MCF 10A (cell line): ENCODE results near the gene SLC41A3. TPM values are rescaled to one million over a fixed set of nuclear protein-coding genes. Genes with fewer than 3 reads are reported as not detected.

Experiments
- BruUV-seq: library from RNA; stranded (reverse); fragments of 400-500 nt; replicated peaks from 2 replicates; lab custom pipeline; 2021; lab: Mats Ljungman, UMichigan
- CTCF ChIA-PET: fragments of 300-600 bp; sonication (Branson Sonifier 250); formaldehyde crosslinking; extraction: SDS; loops from one replicate; lab custom pipeline; 2021; ENCODE audit warnings: antibody characterized with exemption, inconsistent platforms; lab: Yijun Ruan, JAX
- POLR2A ChIA-PET: fragments of 300-600, 350-650 bp; sonication (Branson Sonifier 250); formaldehyde crosslinking; extraction: SDS; loops from one replicate; lab custom pipeline; 2020; ENCODE audit warnings: antibody characterized with exemption, inconsistent platforms; lab: Yijun Ruan, JAX
- DNase-seq: peaks from one replicate; pipeline ENCODE4 v3.0.0-alpha.2; 2018; ENCODE audit not compliant: unreplicated experiment
- H3K27ac Mint-ChIP-seq: one replicate; pipeline ENCODE4 v1.8.0; 2022; ENCODE audit warnings: mild to moderate bottlenecking, low read depth, mixed read lengths; ENCODE audit not compliant: unreplicated experiment
- H3K27me3 Mint-ChIP-seq: one replicate; pipeline ENCODE4 v1.8.0; 2022; ENCODE audit warnings: mixed read lengths; ENCODE audit not compliant: insufficient read depth, unreplicated experiment
- H3K36me3 Mint-ChIP-seq: one replicate; pipeline ENCODE4 v1.8.0; 2022; ENCODE audit warnings: mild to moderate bottlenecking, moderate library complexity, mixed read lengths; ENCODE audit not compliant: insufficient read depth, unreplicated experiment
- H3K4me1 Mint-ChIP-seq: one replicate; pipeline ENCODE4 v1.8.0; 2022; ENCODE audit warnings: mixed read lengths; ENCODE audit not compliant: insufficient read depth, unreplicated experiment
- H3K4me3 Mint-ChIP-seq: one replicate; pipeline ENCODE4 v1.8.0; 2022; ENCODE audit warnings: mild to moderate bottlenecking, moderate library complexity, mixed read lengths; ENCODE audit not compliant: unreplicated experiment
- H3K9me3 Mint-ChIP-seq: one replicate; pipeline ENCODE4 v1.8.0; 2022; ENCODE audit warnings: mixed read lengths; ENCODE audit not compliant: unreplicated experiment
- intact Hi-C: fragments of 100-400 bp; cut with micrococcal nuclease; formaldehyde crosslinking; loops from 2 replicates; pipeline ENCODE4 v1.14.1; 2022
- total RNA-seq: library from RNA; stranded (reverse); gene quantifications from 2 replicates; pipeline ENCODE4 v1.2.3, GENCODE V29; 2022
- TF ChIP-seq, protein P1 (sequence below): fragments of 200-600 bp; IDR thresholded peaks from one replicate; pipeline ENCODE4 v1.8.0; 2022; ENCODE audit warnings: antibody characterized with exemption, mild to moderate bottlenecking; ENCODE audit not compliant: unreplicated experiment

SLC41A3 gene
- total RNA-seq, 1 experiment from 2014 or later = 43.2 TPM

DNA sequence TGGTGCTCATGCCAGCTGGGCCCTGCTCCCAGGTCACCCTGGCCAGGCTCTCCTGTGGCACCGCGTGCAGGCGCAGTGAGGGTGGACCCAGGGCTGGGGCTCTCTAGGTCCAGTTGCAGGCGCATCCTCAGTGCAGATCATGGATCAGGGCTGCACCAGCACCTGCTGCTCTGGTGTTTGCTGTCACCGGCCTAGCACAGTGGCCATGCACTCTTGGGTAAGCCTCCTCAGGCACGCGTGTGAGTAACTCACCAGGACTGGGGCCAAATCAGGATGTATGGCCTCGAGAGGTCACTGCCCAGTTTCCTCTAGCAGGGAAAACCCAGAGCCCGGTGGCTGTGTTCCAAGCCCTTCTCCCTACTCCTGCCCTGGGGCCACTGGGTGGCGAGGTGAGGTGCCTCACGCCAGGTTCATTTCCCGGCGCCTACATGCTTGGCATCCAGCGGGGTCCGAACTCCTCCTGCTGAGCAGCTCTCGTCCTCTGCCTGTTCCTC is 45.5 kb upstream of the SLC41A3 start:
- ChIA-PET CTCF (interaction anchor here (0.6 to 2.3 kb wide), 2 partner anchors 259 to 1419 kb away, joined by 3 to 12 read pairs; no protein-coding TSS in a partner anchor), POLR2A (interaction anchor here (1.2 kb wide), 1 partner anchor 8 kb away, joined by 4 read pairs; no protein-coding TSS in a partner anchor)
- Mint-ChIP-seq H3K9me3 (no peaks in the 10 kb centered on the region), H3K27me3 (peaks cover 22% of the 10 kb centered on the region), H3K27ac (no peak overlapping the region), H3K36me3 (no peaks in the 10 kb centered on the region), H3K4me3 (peak overlapping the region; percentile 28), H3K4me1 (peaks cover 11% of the 10 kb centered on the region)
- TF ChIP-seq, protein P1, sequence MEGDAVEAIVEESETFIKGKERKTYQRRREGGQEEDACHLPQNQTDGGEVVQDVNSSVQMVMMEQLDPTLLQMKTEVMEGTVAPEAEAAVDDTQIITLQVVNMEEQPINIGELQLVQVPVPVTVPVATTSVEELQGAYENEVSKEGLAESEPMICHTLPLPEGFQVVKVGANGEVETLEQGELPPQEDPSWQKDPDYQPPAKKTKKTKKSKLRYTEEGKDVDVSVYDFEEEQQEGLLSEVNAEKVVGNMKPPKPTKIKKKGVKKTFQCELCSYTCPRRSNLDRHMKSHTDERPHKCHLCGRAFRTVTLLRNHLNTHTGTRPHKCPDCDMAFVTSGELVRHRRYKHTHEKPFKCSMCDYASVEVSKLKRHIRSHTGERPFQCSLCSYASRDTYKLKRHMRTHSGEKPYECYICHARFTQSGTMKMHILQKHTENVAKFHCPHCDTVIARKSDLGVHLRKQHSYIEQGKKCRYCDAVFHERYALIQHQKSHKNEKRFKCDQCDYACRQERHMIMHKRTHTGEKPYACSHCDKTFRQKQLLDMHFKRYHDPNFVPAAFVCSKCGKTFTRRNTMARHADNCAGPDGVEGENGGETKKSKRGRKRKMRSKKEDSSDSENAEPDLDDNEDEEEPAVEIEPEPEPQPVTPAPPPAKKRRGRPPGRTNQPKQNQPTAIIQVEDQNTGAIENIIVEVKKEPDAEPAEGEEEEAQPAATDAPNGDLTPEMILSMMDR = no peak
- intact Hi-C loops = loop anchor here (2.0 kb wide), 1 partner anchor 199 kb away; no protein-coding TSS in a partner anchor
- no TSS peak for BruUV-seq
- peak; percentile 95 for DNase-seq

DNA sequence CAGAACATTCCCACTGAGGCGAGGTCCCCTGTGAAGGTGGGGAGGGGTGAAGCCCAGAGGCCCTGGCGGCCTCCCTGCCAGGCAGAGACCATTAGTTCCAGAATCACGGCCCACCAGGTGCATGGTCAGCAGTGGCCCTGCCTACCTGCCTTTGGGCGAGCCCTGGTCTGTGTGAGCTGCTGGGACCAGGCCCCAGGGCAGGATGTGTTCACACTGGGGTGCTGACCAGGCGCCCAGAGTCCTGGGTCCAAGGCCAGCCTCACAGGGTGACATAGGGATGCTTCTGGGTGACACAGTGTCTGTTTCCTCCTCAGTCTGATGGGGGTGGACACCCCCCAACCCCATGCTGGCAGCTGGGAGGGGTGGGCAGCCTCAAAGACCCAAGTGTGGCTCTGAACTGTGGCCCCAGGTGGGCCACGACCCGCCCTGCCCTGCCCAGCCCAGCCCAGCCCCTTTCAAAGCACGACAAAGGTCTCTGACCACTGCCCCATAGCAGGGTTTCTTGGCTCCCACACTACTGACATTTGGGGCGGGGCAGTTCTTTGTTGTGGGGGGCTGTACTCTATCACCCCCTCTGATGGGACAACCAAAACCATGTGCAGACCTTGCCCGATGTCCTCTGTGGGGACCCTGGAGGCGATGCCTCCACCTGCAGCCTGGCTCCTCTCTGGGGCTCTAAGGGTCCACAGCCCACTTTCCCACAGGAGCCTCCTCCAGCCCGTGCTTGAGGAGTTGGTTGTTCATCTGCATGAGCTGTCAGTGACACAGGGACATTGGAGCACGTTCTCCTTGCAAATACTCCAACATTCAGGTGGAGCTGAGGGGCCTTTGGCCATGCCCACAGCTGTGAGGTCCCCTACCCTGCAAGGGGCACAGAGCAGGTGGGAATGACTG is 44.8 kb upstream of the SLC41A3 start:
- intact Hi-C loops = loop anchor here (2.0 kb wide), 1 partner anchor 198 kb away; no protein-coding TSS in a partner anchor
- POLR2A ChIA-PET = interaction anchor here (1.2 kb wide), 1 partner anchor 7 kb away, joined by 4 read pairs; no protein-coding TSS in a partner anchor
- DNase-seq = no peak
- H3K4me3 Mint-ChIP-seq = no peak overlapping the region
- CTCF ChIA-PET = interaction anchor here (0.6 kb wide), 1 partner anchor 15 kb away, joined by 3 read pairs; no protein-coding TSS in a partner anchor
- no peaks in the 10 kb centered on the region for H3K36me3 Mint-ChIP-seq
- TF ChIP-seq, protein P1 = no peak
- no TSS peak for BruUV-seq
- peaks cover 22% of the 10 kb centered on the region for H3K27me3 Mint-ChIP-seq
- H3K27ac Mint-ChIP-seq = no peak overlapping the region
- H3K9me3 Mint-ChIP-seq = no peaks in the 10 kb centered on the region
- peaks cover 11% of the 10 kb centered on the region for H3K4me1 Mint-ChIP-seq

DNA sequence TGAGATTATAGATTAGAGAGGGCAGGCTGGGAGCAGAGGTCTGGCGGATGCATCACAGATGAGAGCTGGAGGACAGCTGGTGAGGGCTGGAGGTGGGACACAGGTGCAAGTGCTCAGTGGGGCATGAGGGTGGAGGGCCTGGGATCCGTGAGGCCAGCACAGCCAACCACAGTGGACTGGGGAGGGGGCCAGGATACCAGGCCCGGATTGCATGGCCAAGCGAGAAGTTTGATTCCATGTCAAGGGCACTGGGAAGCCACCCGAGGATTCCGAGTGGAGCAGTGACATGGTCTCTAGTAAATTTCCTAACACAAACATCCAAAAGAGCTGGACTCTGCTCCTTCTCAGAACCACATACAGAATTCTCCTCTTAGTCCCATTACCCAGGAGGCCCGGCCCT is 44.0 kb upstream of the SLC41A3 start:
- no TSS peak for BruUV-seq
- H3K9me3 Mint-ChIP-seq = no peaks in the 10 kb centered on the region
- intact Hi-C loops = loop anchor here (2.0 kb wide), 1 partner anchor 197 kb away; no protein-coding TSS in a partner anchor
- H3K4me3 Mint-ChIP-seq = no peak overlapping the region
- POLR2A ChIA-PET = interaction anchor here (0.5 kb wide), 1 partner anchor 799 kb away, joined by 4 read pairs; no protein-coding TSS in a partner anchor
- H3K27me3 Mint-ChIP-seq = peaks cover 21% of the 10 kb centered on the region
- DNase-seq = no peak
- H3K36me3 Mint-ChIP-seq = no peaks in the 10 kb centered on the region
- TF ChIP-seq, protein P1 = no peak
- CTCF ChIA-PET = no interaction called here
- H3K4me1 Mint-ChIP-seq = peaks cover 11% of the 10 kb centered on the region
- H3K27ac Mint-ChIP-seq = no peak overlapping the region

DNA sequence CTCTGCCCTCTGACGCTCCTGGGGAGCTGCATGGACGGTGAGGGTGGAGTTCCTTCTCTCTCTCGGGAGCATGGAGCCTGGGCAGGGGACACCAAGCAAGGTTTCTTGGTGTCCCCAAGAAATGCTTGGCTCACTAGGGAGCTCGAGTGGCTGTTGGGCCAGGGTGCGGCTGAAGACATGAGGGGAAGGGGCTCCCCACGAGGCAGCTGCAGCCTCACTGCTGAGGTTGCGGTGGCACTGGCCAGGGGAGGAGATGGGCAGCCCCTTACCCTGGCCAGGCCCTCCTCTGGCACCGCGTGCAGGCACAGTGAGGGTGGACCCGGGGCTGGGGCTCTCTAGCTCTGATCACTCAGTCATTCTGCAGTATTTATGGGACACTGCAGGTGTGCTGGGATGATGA is 43.5 kb upstream of the SLC41A3 start:
- Mint-ChIP-seq H3K27me3 (peaks cover 16% of the 10 kb centered on the region), H3K36me3 (no peaks in the 10 kb centered on the region), H3K4me3 (no peak overlapping the region), H3K27ac (no peak overlapping the region), H3K9me3 (no peaks in the 10 kb centered on the region), H3K4me1 (peaks cover 11% of the 10 kb centered on the region)
- no peak for DNase-seq
- intact Hi-C loops = no loop called here
- ChIA-PET POLR2A (no interaction called here), CTCF (no interaction called here)
- BruUV-seq = no TSS peak
- TF ChIP-seq, protein P1 = no peak
